MM.1S (cell line): ENCODE results near the gene SMPDL3B.

Experiments used
- DNase-seq: peaks from one replicate; pipeline ENCODE4 v3.0.0-alpha.2; 2015
- H2AFZ ChIP-seq: fragments of 300-600 bp; sonication (generic); 2 replicates; pipeline ENCODE4 v1.6.0; 2016; ENCODE audit warnings: antibody characterized with exemption, low read length
- H3F3A ChIP-seq: fragments of 300-600 bp; sonication (generic); 2 replicates; pipeline ENCODE4 v1.6.1; 2016; ENCODE audit warnings: mild to moderate bottlenecking, antibody characterized with exemption, low read length, moderate library complexity, mixed read lengths; ENCODE audit not compliant: insufficient read depth
- H3K27ac ChIP-seq: fragments of 300-600 bp; sonication (generic); 2 replicates; pipeline ENCODE4 v1.5.1; 2016; ENCODE audit warnings: mild to moderate bottlenecking, low read length
- H3K27me3 ChIP-seq: fragments of 300-600 bp; sonication (generic); replicated peaks from 2 replicates; pipeline ENCODE4 v1.6.0; 2016; ENCODE audit warnings: low read length; ENCODE audit not compliant: insufficient read depth
- H3K36me3 ChIP-seq: fragments of 300-600 bp; sonication (generic); replicated peaks from 2 replicates; pipeline ENCODE4 v1.6.1; 2016; ENCODE audit warnings: mild to moderate bottlenecking, low read length, mixed read lengths; ENCODE audit not compliant: insufficient read depth
- H3K4me1 ChIP-seq: fragments of 300-600 bp; sonication (generic); 2 replicates; pipeline ENCODE4 v1.6.1; 2016; ENCODE audit warnings: low read length, mixed read lengths
- H3K4me2 ChIP-seq: fragments of 300-600 bp; sonication (generic); 2 replicates; pipeline ENCODE4 v1.6.0; 2016; ENCODE audit warnings: low read depth, low read length
- H3K4me3 ChIP-seq: fragments of 300-600 bp; sonication (generic); 2 replicates; pipeline ENCODE4 v1.5.1; 2016; ENCODE audit warnings: low read length, mixed read lengths
- H3K79me2 ChIP-seq: fragments of 300-600 bp; sonication (generic); 2 replicates; pipeline ENCODE4 v1.6.1; 2016; ENCODE audit warnings: mixed run types, low read length, mixed read lengths
- H3K9ac ChIP-seq: fragments of 300-600 bp; sonication (generic); 2 replicates; pipeline ENCODE4 v1.6.1; 2016; ENCODE audit warnings: low read length, mixed read lengths
- H3K9me2 ChIP-seq: fragments of 300-600 bp; sonication (generic); replicated peaks from 2 replicates; pipeline ENCODE4 v1.6.1; 2016; ENCODE audit warnings: mild to moderate bottlenecking, low read length, mixed read lengths; ENCODE audit not compliant: insufficient read depth
- H3K9me3 ChIP-seq: fragments of 300-600 bp; sonication (generic); replicated peaks from 2 replicates; pipeline ENCODE4 v1.6.1; 2016; ENCODE audit warnings: mild to moderate bottlenecking, low read length, mixed read lengths; ENCODE audit not compliant: insufficient read depth
- H4K20me1 ChIP-seq: fragments of 300-600 bp; sonication (generic); 2 replicates; pipeline ENCODE4 v1.6.1; 2016; ENCODE audit warnings: mild to moderate bottlenecking, low read length, moderate library complexity, mixed read lengths; ENCODE audit not compliant: insufficient read depth
- EZH2 ChIP-seq: fragments of 300-600 bp; sonication (generic); optimal IDR thresholded peaks from 2 replicates; pipeline ENCODE3; 2017; ENCODE audit warnings: low read depth, mild to moderate bottlenecking, antibody characterized with exemption, low read length, mixed read lengths
- EZH2phosphoT487 ChIP-seq: fragments of 300-600 bp; sonication (generic); IDR thresholded peaks from 2 replicates; pipeline ENCODE4 v1.6.1; 2018; ENCODE audit warnings: antibody characterized with exemption, low read length
- TF ChIP-seq, protein P1 (sequence below): fragments of 300-600 bp; sonication (generic); IDR thresholded peaks from 2 replicates; pipeline ENCODE4 v1.5.1; 2016; ENCODE audit warnings: antibody characterized with exemption, low read length, mixed read lengths

Gene SMPDL3B

DNA sequence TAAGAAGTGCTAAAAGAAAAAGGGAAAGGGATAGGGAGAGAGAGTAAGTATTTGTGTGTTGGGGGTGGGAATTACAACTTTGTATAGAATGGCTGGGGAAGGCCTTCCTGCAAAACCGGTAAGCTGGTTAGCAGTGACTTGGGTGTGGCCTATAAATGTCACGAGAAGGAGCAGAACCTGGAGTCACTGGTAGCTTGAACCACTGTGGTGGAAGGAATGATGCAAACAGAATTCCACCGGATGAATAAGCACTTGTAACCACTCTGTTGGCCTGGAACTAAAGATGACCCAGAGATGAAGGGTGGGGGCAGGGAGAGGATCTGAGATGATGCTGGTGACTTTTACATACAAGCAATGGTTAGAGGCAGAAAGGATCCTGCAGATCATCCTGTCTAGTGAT lies 33.9 kb downstream of the SMPDL3B start:
- Histone ChIP-seq H3K4me2 (no peak overlapping the region), H3K9me2 (no peaks in the 10 kb centered on the region), H3K27ac (no peak overlapping the region), H3K9ac (no peak overlapping the region), H3K36me3 (no peaks in the 10 kb centered on the region), H4K20me1 (no peaks in the 10 kb centered on the region), H2AFZ (no peak overlapping the region), H3K9me3 (no peaks in the 10 kb centered on the region), H3K4me1 (no peaks in the 10 kb centered on the region), H3K27me3 (no peaks in the 10 kb centered on the region), H3F3A (no peaks in the 10 kb centered on the region), H3K79me2 (no peaks in the 10 kb centered on the region), H3K4me3 (no peak overlapping the region)
- TF ChIP-seq EZH2phosphoT487 (no peak), EZH2 (no peak)
- TF ChIP-seq, protein P1, sequence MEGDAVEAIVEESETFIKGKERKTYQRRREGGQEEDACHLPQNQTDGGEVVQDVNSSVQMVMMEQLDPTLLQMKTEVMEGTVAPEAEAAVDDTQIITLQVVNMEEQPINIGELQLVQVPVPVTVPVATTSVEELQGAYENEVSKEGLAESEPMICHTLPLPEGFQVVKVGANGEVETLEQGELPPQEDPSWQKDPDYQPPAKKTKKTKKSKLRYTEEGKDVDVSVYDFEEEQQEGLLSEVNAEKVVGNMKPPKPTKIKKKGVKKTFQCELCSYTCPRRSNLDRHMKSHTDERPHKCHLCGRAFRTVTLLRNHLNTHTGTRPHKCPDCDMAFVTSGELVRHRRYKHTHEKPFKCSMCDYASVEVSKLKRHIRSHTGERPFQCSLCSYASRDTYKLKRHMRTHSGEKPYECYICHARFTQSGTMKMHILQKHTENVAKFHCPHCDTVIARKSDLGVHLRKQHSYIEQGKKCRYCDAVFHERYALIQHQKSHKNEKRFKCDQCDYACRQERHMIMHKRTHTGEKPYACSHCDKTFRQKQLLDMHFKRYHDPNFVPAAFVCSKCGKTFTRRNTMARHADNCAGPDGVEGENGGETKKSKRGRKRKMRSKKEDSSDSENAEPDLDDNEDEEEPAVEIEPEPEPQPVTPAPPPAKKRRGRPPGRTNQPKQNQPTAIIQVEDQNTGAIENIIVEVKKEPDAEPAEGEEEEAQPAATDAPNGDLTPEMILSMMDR: no peak
- DNase-seq: no peak

DNA sequence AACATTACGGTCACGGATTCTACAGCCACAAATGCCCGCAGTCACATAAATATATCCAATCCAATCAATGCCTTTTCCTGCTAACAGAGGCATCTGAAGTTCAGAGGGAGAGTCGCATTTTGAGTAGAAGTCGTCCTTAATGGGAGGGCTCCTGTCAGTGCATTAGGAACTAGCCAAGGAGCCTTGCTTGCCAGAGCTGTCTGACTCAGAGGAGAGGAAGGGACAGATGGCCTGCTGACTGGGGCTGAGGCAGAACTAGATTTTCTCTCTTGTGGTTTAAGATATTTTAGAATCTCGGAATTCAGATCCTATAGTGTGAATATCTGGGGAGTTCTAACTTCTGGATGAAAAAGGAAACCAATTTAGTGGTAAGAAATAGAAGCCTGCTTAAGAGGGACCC lies 35.6 kb downstream of the SMPDL3B start:
- Histone ChIP-seq H3K36me3 (no peaks in the 10 kb centered on the region), H3K27ac (no peak overlapping the region), H3K4me1 (no peaks in the 10 kb centered on the region), H4K20me1 (no peaks in the 10 kb centered on the region), H2AFZ (no peak overlapping the region), H3K27me3 (no peaks in the 10 kb centered on the region), H3F3A (no peaks in the 10 kb centered on the region), H3K4me3 (no peak overlapping the region), H3K9ac (no peak overlapping the region), H3K9me2 (no peaks in the 10 kb centered on the region), H3K79me2 (no peaks in the 10 kb centered on the region), H3K9me3 (no peaks in the 10 kb centered on the region), H3K4me2 (no peak overlapping the region)
- DNase-seq: no peak
- TF ChIP-seq, protein P1: no peak
- no peak for TF ChIP-seq EZH2
- TF ChIP-seq EZH2phosphoT487: no peak

DNA sequence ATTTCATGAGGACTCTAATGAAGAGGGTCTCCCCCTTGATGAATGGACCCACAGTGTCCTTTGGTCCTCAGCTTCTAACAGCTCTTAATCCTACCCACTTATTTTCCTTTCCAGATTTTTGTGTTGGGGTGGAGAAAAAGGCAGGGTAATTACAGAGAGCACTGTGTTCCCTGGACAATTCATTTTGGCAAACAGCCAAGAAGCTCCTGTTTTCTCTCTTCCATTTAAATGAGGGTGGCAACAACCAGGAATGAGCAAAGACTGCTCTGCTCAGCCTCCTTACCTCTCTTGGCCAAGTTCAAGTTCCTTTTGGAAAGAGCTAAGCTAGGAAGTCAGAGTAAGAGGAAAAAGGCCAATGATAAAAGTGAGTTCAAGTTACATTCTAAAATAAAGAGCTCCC lies 36.9 kb downstream of the SMPDL3B start:
- Histone ChIP-seq H3K4me3 (no peak overlapping the region), H2AFZ (no peak overlapping the region), H3K4me1 (no peaks in the 10 kb centered on the region), H3K36me3 (no peaks in the 10 kb centered on the region), H3K27me3 (no peaks in the 10 kb centered on the region), H3K79me2 (no peaks in the 10 kb centered on the region), H3K9ac (no peak overlapping the region), H3K4me2 (no peak overlapping the region), H4K20me1 (no peaks in the 10 kb centered on the region), H3K9me3 (no peaks in the 10 kb centered on the region), H3F3A (no peaks in the 10 kb centered on the region), H3K9me2 (no peaks in the 10 kb centered on the region), H3K27ac (no peak overlapping the region)
- TF ChIP-seq, protein P1: no peak
- no peak for DNase-seq

DNA sequence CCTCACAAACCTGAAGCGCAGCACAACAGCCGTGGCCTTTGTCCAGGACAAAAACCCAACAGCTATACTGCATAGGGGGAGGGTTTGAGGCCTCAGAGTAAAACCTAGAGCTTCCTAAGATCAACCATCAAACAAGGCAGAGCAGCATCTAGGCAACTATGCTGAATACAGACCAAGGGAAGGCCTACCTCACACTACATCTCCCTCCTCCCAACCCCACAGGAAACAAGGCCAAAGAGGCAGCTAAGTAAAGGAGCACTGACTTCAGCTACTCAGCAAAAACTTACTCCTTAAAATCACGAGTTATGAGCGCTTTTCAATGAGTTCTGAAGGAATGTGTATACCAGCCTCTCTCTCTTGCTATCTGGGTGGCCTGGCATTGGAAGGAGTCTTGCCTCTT lies 37.3 kb downstream of the SMPDL3B start:
- Histone ChIP-seq H3K4me3 (no peak overlapping the region), H3K79me2 (no peaks in the 10 kb centered on the region), H3K9me3 (no peaks in the 10 kb centered on the region), H3K27me3 (no peaks in the 10 kb centered on the region), H4K20me1 (no peaks in the 10 kb centered on the region), H3K9me2 (no peaks in the 10 kb centered on the region), H2AFZ (no peak overlapping the region), H3K36me3 (no peaks in the 10 kb centered on the region), H3K27ac (no peak overlapping the region), H3K9ac (no peak overlapping the region), H3K4me1 (no peaks in the 10 kb centered on the region), H3F3A (no peaks in the 10 kb centered on the region), H3K4me2 (no peak overlapping the region)
- no peak for TF ChIP-seq EZH2
- TF ChIP-seq EZH2phosphoT487: no peak
- TF ChIP-seq, protein P1: no peak
- DNase-seq: no peak
